AG04450 (cell line): Measurements from ENCODE around the gene RFX2. TPM values are rescaled to one million over a fixed set of nuclear protein-coding genes. Genes with fewer than 3 reads are reported as not detected.

Experiments used
- CTCF ChIA-PET: fragments of 300-600, 350-600 bp; formaldehyde crosslinking; extraction: SDS; loops from one replicate; lab custom pipeline; 2022; ENCODE audit warnings: antibody characterized with exemption, inconsistent platforms; lab: Charles Lee
- POLR2A ChIA-PET: fragments of 350-600 bp; formaldehyde crosslinking; extraction: SDS; loops from one replicate; lab custom pipeline; 2021; ENCODE audit warnings: antibody characterized with exemption, inconsistent platforms; lab: Yijun Ruan, JAX
- DNase-seq: peaks from one replicate; pipeline ENCODE4 v3.0.0-alpha.2; 2011; ENCODE audit warnings: low read depth, low spot score
- H3K27ac ChIP-seq: one replicate; pipeline ENCODE4 v1.5.1; 2012; ENCODE audit warnings: low read depth, low read length, control low read depth
- H3K27me3 ChIP-seq: one replicate; pipeline ENCODE4 v1.6.0; 2012; ENCODE audit warnings: low read length; ENCODE audit not compliant: control insufficient read depth, insufficient read depth
- H3K4me3 ChIP-seq: 2 replicates; pipeline ENCODE4 v1.5.1; 2011; ENCODE audit warnings: mild to moderate bottlenecking, low read depth, low read length, control low read depth
- H3K9me3 ChIP-seq: 2 replicates; pipeline ENCODE4 v1.5.1; 2012; ENCODE audit warnings: low read length; ENCODE audit not compliant: control insufficient read depth, insufficient read depth
- polyA plus RNA-seq: library from polyadenylated mRNA; depleted of rRNA; stranded (reverse); fragments of >200 nt; gene quantifications from 2 replicates; pipeline ENCODE4 v1.2.3, GENCODE V29; 2011
- TF ChIP-seq, protein P1 (sequence below): IDR thresholded peaks from 2 replicates; pipeline ENCODE4 v1.5.1; 2011; ENCODE audit warnings: low read depth, low read length, control low read depth, inconsistent platforms

Gene RFX2
- polyA plus RNA-seq, 1 experiment: 2.9 TPM

DNA sequence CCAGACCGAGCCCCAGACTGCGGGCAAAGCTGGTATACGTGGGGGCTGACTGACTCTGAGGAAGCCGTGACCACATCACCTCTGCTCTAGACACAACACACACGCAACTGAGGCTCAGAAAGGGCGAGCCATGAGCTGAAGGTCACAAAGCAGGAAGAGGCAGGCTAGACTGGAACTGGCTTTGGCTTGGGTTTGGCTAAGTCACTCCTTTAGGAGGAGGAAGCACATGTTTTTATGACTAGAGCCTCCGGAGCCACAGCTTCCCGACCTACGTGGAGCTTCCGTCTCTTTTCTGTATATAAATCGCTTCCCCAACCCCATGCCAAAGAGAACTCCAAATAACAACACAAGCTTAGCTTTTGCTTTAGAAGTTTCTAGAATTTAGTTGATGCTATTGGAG is 48.0 kb downstream of the RFX2 start:
- Histone ChIP-seq H3K4me3 (no peak overlapping the region), H3K27ac (no peak overlapping the region), H3K27me3 (no peaks in the 10 kb centered on the region), H3K9me3 (no peaks in the 10 kb centered on the region; the same call in 1 of the 2 replicates)
- TF ChIP-seq, protein P1, sequence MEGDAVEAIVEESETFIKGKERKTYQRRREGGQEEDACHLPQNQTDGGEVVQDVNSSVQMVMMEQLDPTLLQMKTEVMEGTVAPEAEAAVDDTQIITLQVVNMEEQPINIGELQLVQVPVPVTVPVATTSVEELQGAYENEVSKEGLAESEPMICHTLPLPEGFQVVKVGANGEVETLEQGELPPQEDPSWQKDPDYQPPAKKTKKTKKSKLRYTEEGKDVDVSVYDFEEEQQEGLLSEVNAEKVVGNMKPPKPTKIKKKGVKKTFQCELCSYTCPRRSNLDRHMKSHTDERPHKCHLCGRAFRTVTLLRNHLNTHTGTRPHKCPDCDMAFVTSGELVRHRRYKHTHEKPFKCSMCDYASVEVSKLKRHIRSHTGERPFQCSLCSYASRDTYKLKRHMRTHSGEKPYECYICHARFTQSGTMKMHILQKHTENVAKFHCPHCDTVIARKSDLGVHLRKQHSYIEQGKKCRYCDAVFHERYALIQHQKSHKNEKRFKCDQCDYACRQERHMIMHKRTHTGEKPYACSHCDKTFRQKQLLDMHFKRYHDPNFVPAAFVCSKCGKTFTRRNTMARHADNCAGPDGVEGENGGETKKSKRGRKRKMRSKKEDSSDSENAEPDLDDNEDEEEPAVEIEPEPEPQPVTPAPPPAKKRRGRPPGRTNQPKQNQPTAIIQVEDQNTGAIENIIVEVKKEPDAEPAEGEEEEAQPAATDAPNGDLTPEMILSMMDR: no peak
- ChIA-PET CTCF (interaction anchor here (1.4 to 1.7 kb wide), 2 partner anchors 14 to 63 kb away, joined by 5 to 8 read pairs; no protein-coding TSS in a partner anchor), POLR2A (interaction anchor here (1.1 kb wide), 1 partner anchor 42 kb away, joined by 6 read pairs; no protein-coding TSS in a partner anchor)
- DNase-seq: no peak

DNA sequence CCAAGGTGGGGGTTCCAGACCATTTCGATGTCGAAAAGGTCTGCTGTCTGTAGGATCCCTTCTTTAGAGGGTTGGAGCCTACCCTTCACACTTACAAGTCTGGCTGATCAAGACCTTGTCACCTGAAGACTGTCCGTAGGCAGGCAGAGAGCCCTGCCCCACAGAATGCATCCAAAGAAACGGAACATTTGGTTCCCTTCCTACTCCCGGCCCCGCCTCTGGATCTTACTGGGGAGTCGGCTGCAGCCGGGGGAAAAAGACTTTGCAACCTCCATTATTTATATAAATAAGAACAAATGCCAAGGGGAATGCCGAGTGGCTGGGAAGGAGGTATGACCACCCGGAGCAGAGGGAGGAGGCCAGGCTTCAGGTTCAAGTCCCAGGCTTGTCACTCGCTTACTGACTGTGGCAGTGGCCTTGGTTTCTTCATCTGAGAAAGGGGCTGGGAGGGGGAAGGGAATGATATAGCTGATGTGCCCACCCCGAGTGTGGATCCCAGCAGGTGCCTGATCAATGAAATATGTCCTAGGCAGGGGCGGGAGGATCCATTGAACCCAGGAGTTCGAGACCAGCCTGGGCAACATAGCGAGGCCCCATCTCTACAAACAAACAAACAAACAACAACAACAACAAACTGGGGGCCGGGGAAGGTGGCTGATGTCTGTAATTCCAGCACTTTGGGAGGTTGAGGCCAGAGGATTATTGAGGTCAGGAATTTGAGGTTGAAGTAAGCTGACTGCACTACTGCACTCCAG is 48.7 kb downstream of the RFX2 start:
- TF ChIP-seq, protein P1: no peak
- H3K27ac ChIP-seq: no peak overlapping the region
- DNase-seq: no peak
- ChIA-PET CTCF (interaction anchor here (1.4 to 1.7 kb wide), 2 partner anchors 13 to 64 kb away, joined by 5 to 8 read pairs; no protein-coding TSS in a partner anchor), POLR2A (no interaction called here)
- H3K4me3 ChIP-seq: no peak overlapping the region
- H3K27me3 ChIP-seq: no peaks in the 10 kb centered on the region
- H3K9me3 ChIP-seq: no peaks in the 10 kb centered on the region; the same call in 1 of the 2 replicates

DNA sequence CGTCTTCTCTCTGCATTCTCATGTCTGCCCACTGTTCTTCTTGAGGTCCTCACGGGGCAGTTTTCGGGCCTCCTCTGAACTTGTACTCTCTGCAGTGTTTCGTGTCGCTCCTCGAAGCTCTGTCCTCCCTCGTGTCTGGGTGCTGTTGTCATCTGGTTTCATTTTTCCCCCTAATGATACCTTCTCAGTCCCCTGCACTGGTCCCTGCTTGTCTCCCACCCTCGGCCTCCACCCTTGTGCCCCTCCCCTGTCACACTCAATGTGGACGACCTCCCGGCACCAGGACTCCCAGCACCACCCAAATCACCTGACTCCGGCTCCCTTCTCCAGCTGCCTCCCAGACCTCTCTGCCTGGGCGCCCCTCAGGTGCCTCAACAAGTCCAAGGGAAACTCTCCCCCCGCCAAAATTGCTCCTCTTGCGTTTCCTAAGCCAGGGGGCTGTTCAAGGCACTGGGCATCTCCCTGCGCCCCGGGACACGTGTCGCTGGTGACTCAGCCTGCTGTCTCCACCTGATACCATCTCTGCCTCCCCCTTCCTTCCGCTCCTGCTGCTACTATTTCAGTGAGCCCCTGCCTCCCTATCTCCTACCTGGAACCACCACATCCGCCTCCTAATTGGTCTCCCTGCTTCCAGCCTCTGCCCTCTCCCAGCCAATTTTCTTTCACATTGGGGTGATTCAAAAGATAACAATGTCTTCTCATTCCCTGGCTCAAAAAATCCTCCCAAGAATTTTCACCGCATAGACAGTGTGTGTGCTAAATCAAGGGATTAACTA is 49.5 kb downstream of the RFX2 start:
- Histone ChIP-seq H3K4me3 (no peak overlapping the region), H3K27ac (no peak overlapping the region), H3K9me3 (no peaks in the 10 kb centered on the region; the same call in 1 of the 2 replicates), H3K27me3 (no peaks in the 10 kb centered on the region)
- DNase-seq: no peak
- ChIA-PET CTCF (interaction anchor here (1.0 kb wide), 1 partner anchor 12 kb away, joined by 3 read pairs; no protein-coding TSS in a partner anchor), POLR2A (no interaction called here)
- TF ChIP-seq, protein P1: no peak

DNA sequence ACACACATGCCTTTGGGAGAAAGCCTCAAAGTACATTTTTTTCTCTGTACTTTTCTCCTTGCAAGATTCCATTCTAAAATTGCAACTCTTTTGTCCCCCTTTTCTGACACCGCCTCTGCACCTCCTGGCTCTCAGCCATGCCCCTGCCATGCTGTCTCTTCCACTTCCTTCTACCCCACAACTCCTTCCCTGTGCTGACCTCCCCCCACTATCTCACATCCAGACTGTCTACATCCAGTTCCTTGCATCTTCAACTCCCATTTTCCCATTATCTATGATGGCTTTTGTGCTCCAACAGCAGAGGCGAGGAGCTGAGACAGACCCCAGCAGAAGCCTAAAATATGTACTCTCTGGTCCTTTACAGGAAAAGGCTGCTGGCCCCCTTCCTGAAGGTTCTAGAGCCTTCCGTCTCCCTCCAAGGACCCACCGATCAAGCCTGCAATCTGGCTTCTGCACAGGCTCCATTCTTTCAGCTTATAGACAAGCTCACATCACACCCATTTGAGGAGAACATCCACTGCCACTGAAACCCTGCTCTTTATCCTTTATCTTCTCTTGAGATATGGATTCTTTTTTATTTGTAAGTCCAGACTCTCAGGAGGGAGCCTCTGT is 50.2 kb downstream of the RFX2 start:
- no peak overlapping the region for H3K27ac ChIP-seq
- ChIA-PET CTCF (interaction anchor here (1.0 kb wide), 2 partner anchors 11 to 158 kb away, joined by 3 read pairs; no protein-coding TSS in a partner anchor), POLR2A (no interaction called here)
- no peak overlapping the region for H3K4me3 ChIP-seq
- no peak for DNase-seq
- H3K9me3 ChIP-seq: no peaks in the 10 kb centered on the region; the same call in 1 of the 2 replicates
- TF ChIP-seq, protein P1: no peak
- no peaks in the 10 kb centered on the region for H3K27me3 ChIP-seq
